ENCODE results near the gene SIGLEC11. TPM values are rescaled to one million over a fixed set of nuclear protein-coding genes. Genes with fewer than 3 reads are reported as not detected.

Gene SIGLEC11
- total RNA-seq, 1 experiment from 2014 or later, result not detected

DNA sequence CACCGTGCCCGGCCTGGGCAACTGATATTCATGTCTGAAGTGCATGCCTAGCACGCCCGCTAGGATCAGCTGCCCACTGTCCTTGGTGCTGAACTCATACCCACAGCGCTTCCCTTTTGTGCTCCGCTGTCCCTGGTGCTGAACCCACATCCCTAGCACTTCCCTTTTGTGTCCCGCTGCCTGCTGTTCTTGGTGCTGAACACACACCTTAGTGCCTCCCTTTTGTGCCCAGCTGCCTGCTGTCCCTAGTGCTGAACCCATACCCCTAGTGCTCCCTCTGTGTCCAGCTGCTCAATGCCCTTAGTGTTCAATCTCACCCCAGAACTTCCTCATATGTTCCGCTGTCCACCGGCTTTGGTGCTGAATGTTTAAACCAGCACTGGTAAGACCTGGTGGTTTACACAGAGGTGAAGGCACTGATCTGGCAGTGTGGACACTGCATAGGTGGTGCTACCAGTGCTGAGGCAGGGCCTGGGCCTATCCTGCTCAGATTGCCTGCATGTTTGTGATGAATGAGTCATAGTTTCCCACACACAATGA is 26.3 kb upstream of the SIGLEC11 start:
- H3K27ac ChIP-seq (ENCODE audit: low read depth, low read length, poor library complexity, severe bottlenecking), result no peak overlapping the region
- POLR2A ChIA-PET (ENCODE audit: low non-redundant PET), result no interaction called here
- intact Hi-C loops (cut with micrococcal nuclease; ENCODE audit: unreplicated experiment), result no loop called here
- BruUV-seq (replicated peaks), result no TSS peak
- no peaks in the 10 kb centered on the region for H3K27me3 ChIP-seq (replicated peaks; ENCODE audit: insufficient read depth, low read depth, low read length, poor library complexity)
- no peaks in the 10 kb centered on the region for H3K9me3 ChIP-seq (ENCODE audit: low read depth, low read length, poor library complexity, severe bottlenecking)
- TF ChIP-seq, protein P1, sequence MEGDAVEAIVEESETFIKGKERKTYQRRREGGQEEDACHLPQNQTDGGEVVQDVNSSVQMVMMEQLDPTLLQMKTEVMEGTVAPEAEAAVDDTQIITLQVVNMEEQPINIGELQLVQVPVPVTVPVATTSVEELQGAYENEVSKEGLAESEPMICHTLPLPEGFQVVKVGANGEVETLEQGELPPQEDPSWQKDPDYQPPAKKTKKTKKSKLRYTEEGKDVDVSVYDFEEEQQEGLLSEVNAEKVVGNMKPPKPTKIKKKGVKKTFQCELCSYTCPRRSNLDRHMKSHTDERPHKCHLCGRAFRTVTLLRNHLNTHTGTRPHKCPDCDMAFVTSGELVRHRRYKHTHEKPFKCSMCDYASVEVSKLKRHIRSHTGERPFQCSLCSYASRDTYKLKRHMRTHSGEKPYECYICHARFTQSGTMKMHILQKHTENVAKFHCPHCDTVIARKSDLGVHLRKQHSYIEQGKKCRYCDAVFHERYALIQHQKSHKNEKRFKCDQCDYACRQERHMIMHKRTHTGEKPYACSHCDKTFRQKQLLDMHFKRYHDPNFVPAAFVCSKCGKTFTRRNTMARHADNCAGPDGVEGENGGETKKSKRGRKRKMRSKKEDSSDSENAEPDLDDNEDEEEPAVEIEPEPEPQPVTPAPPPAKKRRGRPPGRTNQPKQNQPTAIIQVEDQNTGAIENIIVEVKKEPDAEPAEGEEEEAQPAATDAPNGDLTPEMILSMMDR (conservative IDR thresholded peaks at IDR 0.05; ENCODE audit: low read depth, low read length), result no peak
- no peak for TF ChIP-seq EZH2 (IDR thresholded peaks at IDR 0.05; ENCODE audit: borderline replicate concordance, low read depth, low read length, poor library complexity, severe bottlenecking)
- peak; percentile 94 for DNase-seq (ENCODE audit: low spot score)
- CTCF ChIA-PET, result interaction anchor here (0.6 kb wide), 1 partner anchor 217 kb away, joined by 6 read pairs; no protein-coding TSS in a partner anchor
- H3K36me3 ChIP-seq (ENCODE audit: insufficient read depth, low read length, poor library complexity, severe bottlenecking), result no peaks in the 10 kb centered on the region
- H3K4me3 ChIP-seq (ENCODE audit: low read depth, low read length, poor library complexity, severe bottlenecking), result no peak overlapping the region
- no peaks in the 10 kb centered on the region for H3K4me1 ChIP-seq (ENCODE audit: insufficient read depth, low read length, poor library complexity, severe bottlenecking)

DNA sequence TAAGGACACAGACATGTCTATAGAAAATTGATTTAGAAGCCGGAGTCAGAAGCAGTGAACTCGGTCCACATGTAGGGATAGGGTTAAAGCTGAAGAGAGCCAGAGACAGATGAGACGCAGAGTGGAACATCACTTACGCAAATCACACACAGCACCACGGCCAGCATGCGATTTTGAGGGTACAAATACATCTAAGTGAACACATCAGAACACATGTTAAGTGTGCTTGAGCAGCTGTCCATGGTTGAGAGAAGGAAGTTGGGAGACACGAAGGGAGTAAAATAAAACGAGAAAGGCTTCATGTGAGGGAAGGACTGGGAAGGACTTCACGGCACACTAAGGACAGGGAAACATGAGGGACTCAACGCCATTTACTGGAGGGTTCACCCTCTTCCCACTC is 25.4 kb upstream of the SIGLEC11 start:
- no peaks in the 10 kb centered on the region for H3K36me3 ChIP-seq (ENCODE audit: insufficient read depth, low read length, poor library complexity, severe bottlenecking)
- H3K27me3 ChIP-seq (replicated peaks; ENCODE audit: insufficient read depth, low read depth, low read length, poor library complexity), result no peaks in the 10 kb centered on the region
- BruUV-seq (replicated peaks), result no TSS peak
- H3K27ac ChIP-seq (ENCODE audit: low read depth, low read length, poor library complexity, severe bottlenecking), result no peak overlapping the region
- no peak overlapping the region for H3K4me3 ChIP-seq (ENCODE audit: low read depth, low read length, poor library complexity, severe bottlenecking)
- POLR2A ChIA-PET (ENCODE audit: low non-redundant PET), result no interaction called here
- H3K9me3 ChIP-seq (ENCODE audit: low read depth, low read length, poor library complexity, severe bottlenecking), result no peaks in the 10 kb centered on the region
- intact Hi-C loops (cut with micrococcal nuclease; ENCODE audit: unreplicated experiment), result no loop called here
- DNase-seq (ENCODE audit: low spot score), result no peak
- CTCF ChIA-PET, result no interaction called here
- TF ChIP-seq EZH2 (IDR thresholded peaks at IDR 0.05; ENCODE audit: borderline replicate concordance, low read depth, low read length, poor library complexity, severe bottlenecking), result no peak
- TF ChIP-seq, protein P1 (conservative IDR thresholded peaks at IDR 0.05; ENCODE audit: low read depth, low read length), result no peak
- H3K4me1 ChIP-seq (ENCODE audit: insufficient read depth, low read length, poor library complexity, severe bottlenecking), result no peaks in the 10 kb centered on the region

DNA sequence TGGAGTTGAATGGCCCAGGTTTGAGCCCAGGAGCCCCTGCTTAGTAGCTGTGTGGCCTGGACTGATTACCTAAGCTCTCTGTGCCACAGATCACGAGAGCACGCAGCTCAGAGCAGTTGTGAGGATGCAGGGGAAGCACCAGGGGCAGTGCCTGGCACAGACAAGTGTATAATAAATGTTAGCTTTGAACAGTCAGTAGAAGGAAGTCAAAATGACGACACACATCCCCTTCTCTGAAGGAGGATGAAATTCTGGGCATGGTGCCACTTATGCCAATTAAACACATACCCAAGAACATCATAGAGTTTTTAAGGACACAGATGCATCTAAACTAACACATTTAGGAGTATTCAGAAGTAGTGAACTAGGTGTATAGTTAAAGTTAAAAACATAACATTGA is 24.9 kb upstream of the SIGLEC11 start:
- H3K27ac ChIP-seq (ENCODE audit: low read depth, low read length, poor library complexity, severe bottlenecking), result no peak overlapping the region
- no peaks in the 10 kb centered on the region for H3K36me3 ChIP-seq (ENCODE audit: insufficient read depth, low read length, poor library complexity, severe bottlenecking)
- H3K27me3 ChIP-seq (replicated peaks; ENCODE audit: insufficient read depth, low read depth, low read length, poor library complexity), result no peaks in the 10 kb centered on the region
- peak; percentile 45 for DNase-seq (ENCODE audit: low spot score)
- TF ChIP-seq, protein P1 (conservative IDR thresholded peaks at IDR 0.05; ENCODE audit: low read depth, low read length), result no peak
- TF ChIP-seq EZH2 (IDR thresholded peaks at IDR 0.05; ENCODE audit: borderline replicate concordance, low read depth, low read length, poor library complexity, severe bottlenecking), result no peak
- no peaks in the 10 kb centered on the region for H3K9me3 ChIP-seq (ENCODE audit: low read depth, low read length, poor library complexity, severe bottlenecking)
- H3K4me1 ChIP-seq (ENCODE audit: insufficient read depth, low read length, poor library complexity, severe bottlenecking), result no peaks in the 10 kb centered on the region
- CTCF ChIA-PET, result no interaction called here
- BruUV-seq (replicated peaks), result no TSS peak
- intact Hi-C loops (cut with micrococcal nuclease; ENCODE audit: unreplicated experiment), result no loop called here
- H3K4me3 ChIP-seq (ENCODE audit: low read depth, low read length, poor library complexity, severe bottlenecking), result no peak overlapping the region
- POLR2A ChIA-PET (ENCODE audit: low non-redundant PET), result no interaction called here
